ENCODE data around the gene PYROXD2.

DNA sequence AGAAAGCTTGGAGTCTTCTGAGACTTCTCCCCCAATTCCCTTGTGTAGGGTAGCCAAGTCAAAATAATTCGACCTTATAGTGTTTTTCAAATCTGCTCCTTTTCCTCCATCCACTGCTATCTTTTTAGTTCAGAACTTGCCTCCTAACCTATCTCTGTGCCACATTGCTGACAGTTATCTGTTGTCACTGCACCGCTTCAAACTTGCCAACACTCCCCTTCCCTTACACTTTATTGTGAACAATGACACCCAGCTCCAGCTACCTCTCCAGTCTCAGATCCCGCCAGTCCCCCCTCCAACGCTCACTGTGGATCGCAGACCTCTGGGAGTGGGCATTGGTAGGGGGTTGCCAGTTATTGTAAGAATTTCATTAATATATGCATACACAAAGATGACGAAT is 48.0 kb upstream of the PYROXD2 start:
- TF ChIP-seq POLR2A (IDR thresholded peaks at IDR 0.05; ENCODE audit: low read depth, low read length) (no peak), ETV6 (conservative IDR thresholded peaks at IDR 0.05 in 1 of 2, IDR thresholded peaks at IDR 0.05 in 1 of 2; ENCODE audit: borderline replicate concordance in 1 of 2, low read depth in 1 of 2) (no peak), MEF2A (IDR thresholded peaks at IDR 0.05; ENCODE audit: insufficient read depth, low read depth, low read length) (no peak), HDAC6 (IDR thresholded peaks at IDR 0.05; ENCODE audit: unreplicated experiment) (no peak), RELB (IDR thresholded peaks at IDR 0.05; ENCODE audit: low read depth) (no peak), CTCF (IDR thresholded peaks at IDR 0.05 in 2 of 3, conservative IDR thresholded peaks at IDR 0.05 in 1 of 3; ENCODE audit: control insufficient read depth in 2 of 3, extremely low read depth in 1 of 3, insufficient read depth in 1 of 3, low read depth in 3 of 3, low read length in 3 of 3) (no peak), YBX1 (IDR thresholded peaks at IDR 0.05) (no peak), SRF (IDR thresholded peaks at IDR 0.05; ENCODE audit: low read depth in 2 of 2, low read length in 2 of 2) (no peak)

All from GM12878 (cell line).